IPS DF 19.7 (cell line): ENCODE measurements around the gene TERT.
"Not testable (repeated sequence)": the region's sequence is repeated elsewhere in the genome, so short reads cannot be mapped to it uniquely, and the experiment has no call there.

Experiments
- DNase-seq: peaks from one replicate; pipeline ENCODE4 v3.0.0-alpha.2; 2013; ENCODE audit warnings: low read depth, low spot score

TERT gene

DNA sequence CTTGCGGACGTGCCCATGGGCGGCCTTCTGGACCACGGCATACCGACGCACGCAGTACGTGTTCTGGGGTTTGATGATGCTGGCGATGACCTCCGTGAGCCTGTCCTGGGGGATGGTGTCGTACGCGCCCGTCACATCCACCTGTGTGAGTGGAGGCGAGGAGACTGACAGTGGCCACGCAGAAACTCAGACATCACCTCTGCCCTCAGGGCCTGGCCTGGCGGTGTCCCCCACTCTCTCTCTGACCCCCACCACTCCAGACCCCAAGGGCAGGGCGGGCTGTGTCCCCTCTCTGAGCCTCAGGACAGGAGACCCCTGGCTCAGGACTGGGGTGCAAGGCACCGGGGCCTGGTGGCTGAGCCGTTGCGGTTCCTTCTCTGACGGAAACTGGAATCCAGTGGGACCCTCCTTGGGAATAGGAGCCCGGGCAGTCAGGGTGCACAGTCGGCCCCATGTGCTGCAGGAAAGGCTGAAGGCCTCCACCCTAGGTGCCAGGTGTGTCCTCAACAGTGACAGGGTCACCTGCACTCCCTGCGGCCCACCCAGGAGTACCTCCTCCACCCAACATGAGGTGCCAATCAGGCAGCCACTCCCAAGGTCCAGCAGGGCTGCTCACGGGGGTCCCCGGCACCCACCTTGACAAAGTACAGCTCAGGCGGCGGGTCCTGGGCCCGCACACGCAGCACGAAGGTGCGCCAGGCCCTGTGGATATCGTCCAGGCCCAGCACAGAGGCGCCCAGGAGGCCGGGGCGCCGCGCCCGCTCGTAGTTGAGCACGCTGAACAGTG lies 16.0 kb downstream of the TERT start:
- no peak for DNase-seq

DNA sequence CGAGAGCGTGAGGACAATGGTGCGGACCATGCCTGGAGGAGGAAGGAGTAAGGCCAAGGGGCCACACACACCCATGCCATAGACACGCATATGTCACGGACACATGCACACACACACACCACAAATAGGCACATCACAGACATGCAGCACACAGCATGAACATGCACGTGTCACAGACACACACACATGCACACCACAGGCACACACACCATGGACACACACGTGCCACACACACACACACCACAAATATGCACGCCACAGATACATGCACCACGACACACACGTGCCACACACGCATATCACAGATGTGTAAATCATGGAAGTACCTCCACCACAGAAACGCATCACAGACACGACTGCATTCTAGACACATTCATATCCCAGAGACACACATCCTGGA lies 16.7 kb downstream of the TERT start:
- DNase-seq = no peak

DNA sequence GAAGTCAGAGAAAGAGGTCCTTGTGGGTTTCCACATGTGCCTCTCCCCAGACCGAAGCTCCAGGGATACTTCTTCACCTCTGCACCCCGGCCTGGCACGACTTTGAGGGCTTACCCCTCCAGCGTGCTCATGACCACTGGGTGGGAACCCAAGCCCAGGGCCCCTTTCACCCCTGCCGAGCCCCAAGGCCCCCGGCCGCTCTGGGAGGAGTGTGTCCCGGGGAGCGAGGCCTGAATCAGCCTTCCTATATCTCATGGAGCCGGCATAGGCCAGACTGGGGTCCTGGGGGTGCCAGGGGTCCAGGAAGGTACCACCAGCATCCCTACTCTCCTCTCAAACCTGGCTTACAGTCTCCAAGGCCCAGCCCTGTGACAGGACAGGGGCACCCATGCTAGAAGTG lies 17.1 kb downstream of the TERT start:
- DNase-seq = no peak

DNA sequence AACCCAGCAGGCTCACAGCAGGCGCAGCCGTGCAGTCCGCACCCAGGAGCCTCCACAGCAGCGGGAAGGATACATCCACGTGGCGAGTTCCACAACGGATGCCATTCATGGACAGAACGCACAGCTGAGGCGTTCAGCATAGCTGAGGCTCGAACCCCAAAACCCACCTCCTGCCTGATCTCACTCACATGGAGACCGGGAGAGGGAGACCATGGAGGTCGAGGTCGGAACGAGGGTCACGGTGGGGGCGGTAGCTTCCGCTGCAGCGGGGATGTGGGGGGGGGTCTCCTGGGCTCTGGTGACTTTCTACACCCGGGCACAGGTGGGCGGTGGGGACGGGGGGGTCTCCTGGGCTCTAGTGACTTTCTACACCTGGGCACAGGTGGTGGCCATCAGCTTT lies 17.5 kb downstream of the TERT start:
- DNase-seq = no peak

DNA sequence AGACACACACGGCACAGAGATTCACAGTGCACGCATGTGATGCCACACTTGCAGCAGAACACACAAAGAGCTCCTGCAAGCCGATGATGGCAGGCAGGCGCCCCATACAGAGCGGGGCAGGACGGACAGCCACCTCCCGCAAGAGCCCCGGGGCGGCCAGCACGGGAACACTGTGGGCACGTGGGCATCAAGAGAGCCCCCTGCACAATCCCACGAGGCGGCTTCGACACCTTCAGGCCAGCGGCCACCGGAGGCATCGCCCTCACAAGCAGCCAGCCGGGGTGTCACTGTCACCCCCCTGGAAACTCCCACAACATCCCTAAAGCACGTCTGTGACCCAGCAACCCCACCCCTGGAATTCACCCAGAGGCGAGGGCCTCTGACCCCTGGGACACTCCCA lies 17.9 kb downstream of the TERT start:
- no peak for DNase-seq

DNA sequence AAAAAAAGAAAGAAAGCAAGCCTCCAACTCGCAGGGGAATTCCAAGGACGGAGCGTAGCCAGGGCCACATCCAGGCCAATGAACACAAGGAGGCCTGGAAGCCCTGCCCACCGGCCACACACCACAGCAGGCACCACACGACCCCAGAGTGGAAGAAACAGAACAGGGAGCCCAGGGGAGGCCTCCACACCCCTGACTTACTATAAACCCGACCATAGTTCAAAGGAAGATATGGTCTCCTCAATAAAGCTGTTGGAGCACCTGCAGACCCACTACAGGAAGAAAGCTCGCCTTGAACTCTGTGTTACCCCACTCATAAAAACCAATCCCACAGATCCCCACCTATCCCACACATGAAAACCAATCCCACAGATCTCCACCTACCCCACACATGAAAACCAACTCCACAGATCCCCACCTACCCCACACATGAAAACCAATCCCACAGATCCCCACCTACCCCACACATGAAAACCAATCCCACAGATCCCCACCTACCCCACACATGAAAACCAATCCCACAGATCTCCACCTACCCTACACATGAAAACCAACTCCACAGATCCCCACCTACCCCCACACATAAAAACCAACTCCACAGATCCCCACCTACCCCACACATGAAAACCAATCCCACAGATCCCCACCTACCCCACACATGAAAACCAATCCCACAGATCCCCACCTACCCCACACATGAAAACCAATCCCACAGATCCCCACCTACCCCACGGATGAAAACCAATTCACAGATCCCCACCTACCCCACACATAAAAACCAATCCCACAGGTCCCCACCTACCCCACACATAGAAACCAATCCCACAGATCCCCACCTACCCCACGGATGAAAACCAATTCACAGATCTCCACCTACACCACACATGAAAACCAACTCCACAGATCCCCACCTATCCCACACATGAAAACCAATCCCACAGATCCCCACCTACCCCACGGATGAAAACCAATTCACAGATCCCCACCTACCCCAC lies 19.2 kb downstream of the TERT start:
- not testable (repeated sequence) for DNase-seq

DNA sequence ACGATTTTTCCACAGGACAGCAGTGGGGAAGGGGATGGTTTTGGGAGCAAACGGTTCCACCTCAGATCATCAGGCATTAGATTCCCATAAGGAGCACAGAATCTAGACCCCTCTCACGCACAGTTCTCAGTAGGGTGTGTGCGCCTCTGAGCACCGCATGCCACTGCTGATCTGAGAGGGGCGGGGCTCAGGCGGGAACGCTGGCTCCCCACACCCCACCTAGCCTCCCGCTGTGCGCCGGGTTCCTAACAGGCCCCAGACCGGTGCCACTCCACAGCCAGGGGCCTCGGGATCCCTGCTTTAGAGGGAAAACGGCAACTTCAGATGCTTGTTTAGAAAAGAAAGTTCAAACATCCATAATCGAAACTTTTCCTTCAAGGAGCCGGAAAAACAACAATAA lies 20.4 kb downstream of the TERT start:
- no peak for DNase-seq

DNA sequence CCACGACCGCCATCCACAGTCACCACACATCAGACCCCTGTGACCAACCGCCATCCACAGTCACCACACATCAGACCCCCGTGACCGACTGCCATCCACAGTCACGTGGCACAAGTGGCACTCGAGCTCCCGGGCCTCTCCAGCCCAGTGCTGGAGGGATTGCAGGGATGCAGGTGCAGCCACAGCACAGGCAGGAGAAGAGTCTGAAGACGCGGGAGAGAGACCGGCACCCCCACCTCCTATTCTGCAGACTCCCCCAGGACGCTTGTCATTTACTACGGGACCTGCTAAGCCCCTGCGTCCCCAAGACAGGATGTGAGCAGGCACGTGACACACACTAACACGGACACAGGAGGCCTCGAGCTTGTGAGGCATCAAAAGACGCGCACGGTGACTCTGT lies 21.1 kb downstream of the TERT start:
- no peak for DNase-seq

DNA sequence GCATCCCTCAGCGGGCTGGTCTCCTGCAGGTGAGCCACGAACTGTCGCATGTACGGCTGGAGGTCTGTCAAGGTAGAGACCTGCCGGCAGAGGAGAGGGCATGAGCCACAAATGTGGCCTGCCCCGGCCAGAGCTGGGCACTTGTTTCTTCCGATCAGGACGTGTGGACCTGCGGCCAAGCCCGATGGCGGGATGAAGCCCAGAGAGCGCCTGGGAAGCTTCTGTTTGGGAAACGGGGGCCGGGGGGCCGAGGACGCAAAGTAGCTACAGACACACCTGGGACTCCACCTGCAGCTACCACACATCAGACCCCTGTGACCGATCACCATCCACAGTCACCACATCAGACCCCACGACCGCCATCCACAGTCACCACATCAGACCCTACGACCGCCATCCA lies 22.7 kb downstream of the TERT start:
- no peak for DNase-seq

DNA sequence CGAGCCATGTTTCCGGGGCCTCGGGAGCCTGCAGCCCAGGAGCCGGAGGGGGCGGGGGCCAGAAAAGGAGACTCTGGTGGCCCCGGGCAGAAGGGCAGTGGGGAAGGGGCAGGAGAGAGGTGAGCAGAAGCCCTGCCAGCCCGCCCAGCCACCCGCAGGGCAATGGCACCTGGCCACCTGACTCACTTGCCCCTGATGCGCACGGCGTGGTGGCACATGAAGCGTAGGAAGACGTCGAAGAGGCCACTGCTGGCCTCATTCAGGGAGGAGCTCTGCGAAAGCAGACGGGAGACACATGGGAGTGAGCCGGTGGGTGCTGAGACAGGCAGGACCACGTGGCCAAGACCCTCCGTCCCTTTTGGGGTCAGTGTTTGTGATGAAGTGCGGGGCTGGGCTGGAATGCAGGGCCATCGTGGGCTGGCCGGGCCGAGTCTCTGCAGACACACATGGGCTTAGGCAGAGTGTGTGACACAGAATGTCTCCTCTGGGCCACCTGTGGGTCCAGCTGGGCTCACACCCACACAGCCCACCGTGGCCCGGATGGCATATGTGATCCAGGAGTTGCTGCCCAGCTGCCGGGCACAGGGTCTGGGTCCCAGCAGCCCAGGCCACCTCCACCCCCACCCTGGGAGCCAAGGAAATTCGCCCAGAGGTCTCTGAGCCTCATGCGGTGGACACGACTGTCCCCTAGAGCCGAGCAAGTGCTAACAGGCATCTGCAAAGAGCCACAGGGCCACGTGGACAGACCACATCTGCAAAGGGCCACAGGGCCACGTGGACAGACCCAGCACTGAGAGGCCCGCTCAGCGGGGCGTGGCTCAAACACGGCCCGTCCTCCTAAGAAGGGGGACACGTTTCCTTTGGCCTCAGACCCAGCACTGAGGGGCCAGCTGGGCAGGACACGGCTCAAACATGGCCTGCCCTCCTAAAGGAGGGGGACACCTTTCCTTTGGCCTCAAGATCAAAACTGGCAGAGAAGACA lies 23.6 kb downstream of the TERT start:
- DNase-seq = no peak

DNA sequence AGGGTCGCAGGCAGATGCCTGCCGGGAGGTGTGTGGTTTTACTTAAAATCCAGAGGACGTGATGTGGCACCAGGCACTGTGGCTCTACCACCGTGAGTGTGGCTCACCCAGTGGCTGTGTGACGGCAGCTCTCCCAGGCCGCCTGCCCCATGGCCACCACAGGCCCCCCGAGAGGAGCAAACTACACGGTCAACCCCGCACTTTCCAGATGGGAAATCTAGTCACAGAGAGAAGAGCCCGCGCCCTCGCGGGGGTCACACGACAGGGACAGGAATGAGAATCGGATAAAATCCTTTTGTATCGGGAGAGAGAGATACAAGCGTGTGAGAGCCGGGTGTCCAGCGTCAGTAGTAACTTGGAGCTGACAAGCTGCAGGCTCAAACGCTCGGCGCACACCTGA lies 24.4 kb downstream of the TERT start:
- DNase-seq = no peak

DNA sequence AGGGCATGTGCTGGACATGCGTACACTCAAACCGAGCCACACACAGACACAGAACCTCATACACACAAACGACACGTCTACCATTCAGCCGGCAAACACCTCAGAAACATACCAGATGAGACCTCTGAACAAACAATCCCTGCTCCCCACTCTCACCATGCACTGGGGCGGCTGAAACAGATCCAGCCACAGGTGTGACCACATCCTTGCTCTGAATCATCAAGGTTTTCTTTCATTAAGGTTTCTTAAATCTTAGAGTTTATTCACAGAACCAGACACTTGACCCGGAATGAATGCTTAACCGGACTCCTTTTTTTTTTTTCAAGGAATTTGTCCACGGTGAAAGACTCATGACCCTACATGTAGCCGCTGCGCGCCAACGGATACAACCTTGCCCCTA lies 26.2 kb downstream of the TERT start:
- no peak for DNase-seq

DNA sequence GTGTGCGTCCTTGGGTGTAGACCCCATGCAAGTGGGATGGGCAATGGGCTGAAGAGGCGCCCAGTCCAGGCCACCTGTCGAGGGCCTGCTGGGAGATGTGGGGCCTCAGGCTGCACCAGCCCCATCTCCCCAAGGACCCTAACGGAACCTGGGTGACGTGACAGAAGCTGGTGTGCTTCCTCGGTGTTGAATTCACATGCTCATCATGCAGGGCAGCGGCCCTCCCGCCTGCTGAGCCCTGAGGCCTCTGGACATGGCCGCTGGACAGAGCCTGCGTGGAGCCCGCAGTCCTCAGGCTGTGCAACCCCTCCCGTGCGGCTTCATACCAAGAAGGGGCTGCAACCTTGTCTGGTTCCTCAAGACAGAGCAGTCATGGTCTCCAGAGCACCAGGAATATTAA lies 26.8 kb downstream of the TERT start:
- DNase-seq = no peak

DNA sequence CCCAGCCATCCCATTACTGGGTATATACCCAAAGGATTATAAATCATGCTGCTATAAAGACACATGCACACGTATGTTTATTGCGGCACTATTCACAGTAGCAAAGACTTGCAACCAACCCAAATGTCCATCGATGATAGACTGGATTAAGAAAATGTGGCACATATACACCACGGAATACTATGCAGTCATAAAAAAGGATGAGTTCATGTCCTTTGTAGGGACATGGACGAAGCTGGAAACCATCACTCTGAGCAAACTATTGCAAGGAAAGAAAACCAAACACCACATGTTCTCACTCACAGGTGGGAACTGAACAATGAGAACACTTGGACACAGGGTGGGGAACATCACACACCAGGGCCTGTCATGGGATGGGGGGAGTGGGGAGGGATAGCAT lies 27.4 kb downstream of the TERT start:
- DNase-seq = not testable (repeated sequence)

DNA sequence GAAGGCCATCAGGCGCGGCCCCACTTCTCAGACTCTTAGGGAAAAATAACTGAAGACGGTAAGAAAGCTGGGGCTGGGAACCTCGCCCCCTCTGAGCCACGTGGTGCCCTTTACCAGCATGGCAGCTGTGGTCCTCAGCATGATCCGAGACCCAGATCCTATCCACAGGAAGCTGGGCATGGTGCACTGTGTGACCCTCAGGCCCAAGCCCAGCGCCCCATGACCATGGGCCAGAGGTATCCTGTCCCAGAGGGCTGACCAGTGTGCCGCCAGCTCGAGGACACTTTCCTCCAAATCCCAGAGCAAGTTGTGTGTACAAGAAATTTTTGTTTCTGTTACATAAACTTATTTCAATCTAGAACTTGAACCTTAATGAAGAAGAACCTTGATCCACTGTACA lies 28.1 kb downstream of the TERT start:
- no peak for DNase-seq

DNA sequence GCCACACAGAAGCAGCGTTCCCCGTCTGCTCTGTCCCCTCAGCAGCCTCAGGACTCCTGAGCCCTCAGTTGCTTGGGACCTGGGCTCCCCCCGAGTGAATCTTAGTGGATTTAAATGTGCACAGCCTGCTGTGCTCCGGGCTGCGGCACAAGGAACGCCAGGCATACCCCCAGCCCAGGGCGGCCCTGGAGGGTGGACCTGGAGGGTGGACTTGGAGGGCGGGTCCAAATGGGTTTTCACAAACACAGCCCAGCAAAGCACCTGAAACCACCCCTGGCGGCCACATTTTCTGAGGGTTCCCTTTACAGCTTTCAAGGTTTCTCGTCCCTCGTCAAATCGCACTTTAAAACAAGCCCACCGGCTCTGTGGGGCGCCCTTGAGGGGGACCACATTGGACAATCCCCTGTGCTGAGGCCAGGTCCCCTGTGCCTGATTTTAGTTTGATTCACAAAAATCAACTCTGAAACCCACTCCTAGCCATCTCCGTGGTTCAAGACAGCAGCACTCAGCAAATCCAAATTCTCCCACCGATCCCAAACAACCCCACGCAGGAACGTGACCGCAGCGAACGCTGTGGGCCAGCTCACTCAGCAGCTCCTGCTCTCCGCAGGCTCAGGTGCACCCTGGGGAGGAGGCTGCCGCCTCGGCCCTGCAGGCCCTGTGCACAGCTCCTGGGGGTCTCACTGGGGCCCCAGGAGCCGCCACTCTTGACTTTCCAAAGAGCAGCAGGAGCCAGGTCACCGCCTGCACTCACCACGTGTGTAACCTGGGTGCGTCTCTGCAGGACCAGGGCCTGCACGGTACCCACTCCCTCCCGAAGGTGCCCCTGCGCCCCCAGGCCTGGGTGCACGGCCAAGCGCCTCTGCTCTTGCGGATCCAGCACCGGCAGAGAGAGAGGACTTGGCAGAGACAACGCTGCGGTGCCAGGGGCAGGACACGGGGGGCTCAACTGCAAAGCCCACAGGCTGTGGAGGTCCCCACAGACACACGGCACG lies 29.1 kb downstream of the TERT start:
- DNase-seq = no peak

DNA sequence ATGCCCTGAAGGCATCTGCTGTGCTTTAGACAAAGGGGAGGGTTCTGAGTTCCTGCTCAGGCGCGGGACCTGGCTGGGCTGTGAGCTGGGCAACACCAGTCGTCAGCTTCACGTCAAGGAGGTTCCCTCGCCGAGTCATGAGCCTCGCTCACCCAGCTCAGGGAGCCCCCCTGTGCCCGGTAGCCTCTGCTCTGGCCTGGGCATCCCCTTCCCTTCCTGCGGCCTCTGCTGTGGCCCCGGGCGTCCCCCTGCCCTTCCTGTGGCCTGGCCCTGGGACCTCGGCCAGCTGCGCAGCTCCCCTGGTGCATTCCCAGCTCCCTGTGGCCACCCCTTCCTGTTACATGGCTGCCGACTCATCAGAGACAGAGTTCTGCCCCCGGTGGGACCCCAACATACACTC lies 29.8 kb downstream of the TERT start:
- no peak for DNase-seq

DNA sequence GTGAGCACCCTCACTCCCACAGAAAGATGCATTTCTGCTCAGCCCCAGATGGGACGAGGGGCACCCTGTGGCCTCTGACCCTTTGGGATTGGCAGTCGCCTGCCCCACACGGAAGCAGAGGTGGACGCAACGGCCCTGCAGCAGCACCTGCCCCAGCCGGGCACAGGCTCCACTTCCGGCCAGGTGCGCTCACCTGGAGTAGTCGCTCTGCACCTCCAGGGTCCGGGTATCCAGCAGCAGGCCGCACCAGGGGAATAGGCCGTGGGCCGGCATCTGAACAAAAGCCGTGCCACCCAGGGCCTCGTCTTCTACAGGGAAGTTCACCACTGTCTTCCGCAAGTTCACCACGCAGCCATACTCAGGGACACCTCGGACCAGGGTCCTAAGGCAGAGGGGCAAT lies 30.7 kb downstream of the TERT start:
- no peak for DNase-seq

DNA sequence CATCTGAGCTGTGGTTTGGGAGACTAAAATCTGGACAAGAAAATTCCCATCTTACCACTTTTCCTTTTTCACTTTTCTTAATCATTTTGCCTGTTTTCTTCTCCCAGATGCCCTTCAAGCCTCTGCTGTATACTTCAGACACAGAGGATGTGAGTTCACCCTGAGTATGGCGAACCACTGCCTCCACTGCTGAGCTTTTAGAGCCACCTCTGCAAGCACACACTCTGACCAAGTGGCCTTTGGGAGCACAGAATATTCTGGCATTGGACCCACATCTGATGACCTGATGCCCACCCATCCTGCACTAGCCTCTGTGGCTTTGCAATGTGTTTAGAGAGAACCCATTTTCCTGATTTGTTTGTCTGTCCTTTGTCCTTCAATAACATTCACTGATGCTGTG lies 32.5 kb downstream of the TERT start:
- DNase-seq = no peak

DNA sequence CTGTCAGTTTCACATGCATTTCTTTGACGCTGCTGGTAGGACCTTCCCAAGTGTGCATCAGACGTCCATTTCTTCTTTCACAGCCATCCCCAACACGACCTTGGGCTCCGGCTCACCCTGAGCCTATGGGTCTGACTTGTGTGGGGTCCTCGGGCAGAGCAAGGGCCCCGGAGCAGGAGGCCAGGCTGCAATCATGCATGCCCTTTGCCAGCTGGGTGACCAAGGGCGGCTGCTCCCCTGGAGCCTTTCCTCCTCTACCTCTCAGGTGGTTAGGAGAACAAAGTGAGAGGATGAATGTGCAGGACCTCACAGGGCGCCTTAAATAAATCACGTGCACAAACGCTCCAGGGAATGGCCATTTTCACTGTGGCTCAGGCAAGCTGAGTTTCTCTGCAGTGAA lies 33.2 kb downstream of the TERT start:
- no peak for DNase-seq
